CD4-positive, alpha-beta T cell (primary cell): ENCODE data around the gene DYRK1B. TPM values are rescaled to one million over a fixed set of nuclear protein-coding genes. Genes with fewer than 3 reads are reported as not detected.
"Not testable (repeated sequence)": the region's sequence is repeated elsewhere in the genome, so short reads cannot be mapped to it uniquely, and the experiment has no call there.

Experiments used
- ATAC-seq: fragments of 200-7000 bp; cut with Tn5 transposase; one replicate; pipeline ENCODE4 v1.10.0; 2022; ENCODE audit warnings: mild to moderate bottlenecking; ENCODE audit not compliant: poor library complexity
- CTCF ChIA-PET: fragments of 350-600 bp; sonication (Branson Sonifier 250); formaldehyde crosslinking; loops from one replicate; lab custom pipeline; 2021; ENCODE audit warnings: antibody characterized with exemption, inconsistent platforms; lab: Charles Lee
- POLR2A ChIA-PET: fragments of 350-600 bp; sonication (Branson Sonifier 250); formaldehyde crosslinking; loops from one replicate; lab custom pipeline; 2021; ENCODE audit warnings: antibody characterized with exemption, inconsistent platforms; lab: Charles Lee
- DNase-seq, 14 experiments: peaks; one replicate each; pipeline ENCODE4 v3.0.0-alpha.2; 2013 to 2020; ENCODE audit warnings: mixed read lengths in 2 of 14
- H3K27ac ChIP-seq, 2 donors: one replicate each; pipeline versions ENCODE4 v1.5.1 to v1.7.0; 2013; ENCODE audit warnings: low read length in 2 of 2, low read depth in 1 of 2, mild to moderate bottlenecking in 1 of 2
- H3K27me3 ChIP-seq, 2 experiments: 1 replicate in 1 of 2; 2 replicates in 1 of 2; pipeline versions ENCODE4 v1.6.1 to v1.7.0; 2013; ENCODE audit warnings: low read length in 2 of 2, control low read depth in 1 of 2, mild to moderate bottlenecking in 1 of 2, moderate library complexity in 1 of 2; ENCODE audit not compliant: insufficient read depth in 2 of 2, control insufficient read depth in 1 of 2
- H3K36me3 ChIP-seq: one replicate; pipeline ENCODE4 v1.6.1; 2013; ENCODE audit warnings: low read length, control low read depth; ENCODE audit not compliant: insufficient read depth
- H3K4me1 ChIP-seq: one replicate; pipeline ENCODE4 v1.6.1; 2013; ENCODE audit warnings: low read length, control low read depth; ENCODE audit not compliant: insufficient read depth
- H3K4me3 ChIP-seq: one replicate; pipeline ENCODE4 v1.5.1; 2013; ENCODE audit warnings: mild to moderate bottlenecking, low read length, moderate library complexity
- H3K9me3 ChIP-seq, 2 experiments: 1 replicate in 1 of 2; 2 replicates in 1 of 2; pipeline versions ENCODE4 v1.6.1 to v1.7.0; 2013; ENCODE audit warnings: low read length in 2 of 2, mild to moderate bottlenecking in 2 of 2, control low read depth in 1 of 2, moderate library complexity in 1 of 2; ENCODE audit not compliant: control insufficient read depth in 1 of 2, insufficient read depth in 1 of 2
- H3K27ac Mint-ChIP-seq: one replicate; pipeline ENCODE4 v1.8.0; 2020; ENCODE audit warnings: mixed read lengths
- H3K27me3 Mint-ChIP-seq: one replicate; pipeline ENCODE4 v1.8.0; 2021; ENCODE audit warnings: mixed read lengths
- H3K36me3 Mint-ChIP-seq: one replicate; pipeline ENCODE4 v1.8.0; 2021; ENCODE audit warnings: low read depth, mixed read lengths
- H3K4me1 Mint-ChIP-seq: one replicate; pipeline ENCODE4 v1.8.0; 2021; ENCODE audit warnings: low read depth, mixed read lengths
- H3K4me3 Mint-ChIP-seq: one replicate; pipeline ENCODE4 v1.8.0; 2020; ENCODE audit warnings: mild to moderate bottlenecking, mixed read lengths
- H3K9me3 Mint-ChIP-seq: one replicate; pipeline ENCODE4 v1.8.0; 2020; ENCODE audit warnings: mixed read lengths
- intact Hi-C, 2 experiments: fragments of 100-400 bp; cut with DNase I in 1 of 2; cut with micrococcal nuclease in 1 of 2; formaldehyde crosslinking; loops; one replicate each; pipeline versions ENCODE4 v1.15.1 to v1.9.0; 2023 to 2025; cut with DNase I, micrococcal nuclease
- total RNA-seq, 174 experiments: library from RNA in 2 of 174; stranded (reverse) in 2 of 174; gene quantifications; one replicate each; pipeline ENCODE4 v1.2.3 and lab custom pipeline; 2021 to 2026
- TF ChIP-seq, protein P1 (sequence below): fragments of 200-600 bp; IDR thresholded peaks from one replicate; pipeline ENCODE4 v1.8.0; 2022; ENCODE audit warnings: antibody characterized with exemption, mild to moderate bottlenecking

Gene DYRK1B
- total RNA-seq, 2 experiments from 2014 or later: 18.9 to 19.4 TPM

DNA sequence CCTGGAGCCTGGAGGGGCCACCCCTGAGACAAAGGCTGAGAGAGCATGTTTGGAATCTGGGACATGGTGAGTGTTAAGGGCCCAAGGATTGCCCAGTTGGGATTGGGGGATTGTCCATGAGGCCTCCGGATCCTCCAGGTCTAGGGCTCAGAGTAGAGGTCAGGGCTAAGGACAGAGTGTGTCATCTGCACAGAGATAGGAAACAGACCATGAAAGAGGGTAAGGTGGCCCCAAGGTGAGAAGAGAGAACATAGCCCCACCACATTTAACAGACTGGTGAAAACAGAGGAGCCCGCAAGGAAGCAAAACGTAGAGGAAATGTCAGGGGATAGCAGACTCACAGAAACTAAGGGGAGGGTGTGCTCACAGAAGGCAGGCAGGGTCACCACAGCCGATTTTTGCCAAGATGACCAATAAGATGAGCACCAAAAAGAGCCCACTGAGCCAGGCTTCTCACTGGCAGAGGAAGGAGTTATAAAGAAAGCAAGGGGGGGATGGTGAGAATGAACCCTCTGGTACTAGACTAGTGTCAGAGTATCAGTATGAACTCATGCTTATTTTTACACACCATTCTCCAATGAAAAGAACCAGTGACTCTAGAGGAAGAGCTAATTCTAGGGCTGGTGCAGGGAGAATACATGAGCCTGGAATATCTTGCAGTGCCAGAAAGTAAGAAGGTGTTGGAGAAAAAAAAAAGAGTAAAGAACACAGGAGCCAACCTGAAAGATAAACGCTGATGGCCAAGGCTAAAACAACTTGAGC, 17.5 kb downstream of the DYRK1B start:
- Histone ChIP-seq H3K27me3 (no peaks in the 10 kb centered on the region), H3K4me1 (peaks cover 2% of the 10 kb centered on the region), H3K27ac (no peak overlapping the region), H3K9me3 (no peaks in the 10 kb centered on the region), H3K4me3 (no peak overlapping the region), H3K36me3 (peaks cover 8% of the 10 kb centered on the region)
- POLR2A ChIA-PET: no interaction called here
- DNase-seq (no peak), ATAC-seq (no peak)
- Mint-ChIP-seq H3K4me1 (peaks cover 5% of the 10 kb centered on the region), H3K27me3 (no peaks in the 10 kb centered on the region), H3K9me3 (no peaks in the 10 kb centered on the region), H3K27ac (no peak overlapping the region), H3K36me3 (peaks cover 19% of the 10 kb centered on the region), H3K4me3 (no peak overlapping the region)
- CTCF ChIA-PET: no interaction called here
- intact Hi-C loops: no loop called here
- TF ChIP-seq, protein P1, sequence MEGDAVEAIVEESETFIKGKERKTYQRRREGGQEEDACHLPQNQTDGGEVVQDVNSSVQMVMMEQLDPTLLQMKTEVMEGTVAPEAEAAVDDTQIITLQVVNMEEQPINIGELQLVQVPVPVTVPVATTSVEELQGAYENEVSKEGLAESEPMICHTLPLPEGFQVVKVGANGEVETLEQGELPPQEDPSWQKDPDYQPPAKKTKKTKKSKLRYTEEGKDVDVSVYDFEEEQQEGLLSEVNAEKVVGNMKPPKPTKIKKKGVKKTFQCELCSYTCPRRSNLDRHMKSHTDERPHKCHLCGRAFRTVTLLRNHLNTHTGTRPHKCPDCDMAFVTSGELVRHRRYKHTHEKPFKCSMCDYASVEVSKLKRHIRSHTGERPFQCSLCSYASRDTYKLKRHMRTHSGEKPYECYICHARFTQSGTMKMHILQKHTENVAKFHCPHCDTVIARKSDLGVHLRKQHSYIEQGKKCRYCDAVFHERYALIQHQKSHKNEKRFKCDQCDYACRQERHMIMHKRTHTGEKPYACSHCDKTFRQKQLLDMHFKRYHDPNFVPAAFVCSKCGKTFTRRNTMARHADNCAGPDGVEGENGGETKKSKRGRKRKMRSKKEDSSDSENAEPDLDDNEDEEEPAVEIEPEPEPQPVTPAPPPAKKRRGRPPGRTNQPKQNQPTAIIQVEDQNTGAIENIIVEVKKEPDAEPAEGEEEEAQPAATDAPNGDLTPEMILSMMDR: no peak

DNA sequence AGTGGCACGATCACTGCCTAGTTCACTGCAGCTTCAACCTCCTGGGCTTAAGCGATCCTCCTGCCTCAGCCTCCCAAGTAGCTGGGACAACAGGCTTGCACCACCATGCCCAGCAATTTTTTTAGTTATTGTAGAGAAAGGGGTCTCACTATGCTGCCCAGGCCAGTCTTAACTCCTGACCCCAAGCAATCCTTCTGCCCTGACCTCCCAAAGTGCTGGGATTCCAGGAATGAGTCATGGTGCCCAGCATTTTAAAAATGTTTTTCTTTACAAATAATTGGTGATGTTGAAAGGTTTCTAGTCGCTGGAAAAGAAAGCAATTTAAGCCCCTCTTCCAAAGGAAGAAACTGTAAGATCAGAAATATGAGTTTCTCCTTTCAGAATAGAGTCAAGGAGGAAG, 19.4 kb downstream of the DYRK1B start:
- CTCF ChIA-PET: no interaction called here
- ATAC-seq (no peak), DNase-seq (no peak)
- no peaks in the 10 kb centered on the region for H3K27me3 ChIP-seq
- H3K36me3 Mint-ChIP-seq: peaks cover 19% of the 10 kb centered on the region
- no peak overlapping the region for H3K27ac Mint-ChIP-seq
- intact Hi-C loops: no loop called here
- peaks cover 8% of the 10 kb centered on the region for H3K36me3 ChIP-seq
- TF ChIP-seq, protein P1: no peak
- H3K9me3 Mint-ChIP-seq: no peaks in the 10 kb centered on the region
- no peak overlapping the region for H3K4me3 ChIP-seq
- POLR2A ChIA-PET: interaction anchor here (0.6 kb wide), 1 partner anchor 276 kb away, joined by 3 read pairs; the partner anchor contains the start of gene ZNF780A
- H3K9me3 ChIP-seq: no peaks in the 10 kb centered on the region
- H3K4me3 Mint-ChIP-seq: no peak overlapping the region
- H3K27ac ChIP-seq: no peak overlapping the region
- H3K4me1 Mint-ChIP-seq: peaks cover 5% of the 10 kb centered on the region
- H3K27me3 Mint-ChIP-seq: no peaks in the 10 kb centered on the region
- H3K4me1 ChIP-seq: peaks cover 2% of the 10 kb centered on the region

DNA sequence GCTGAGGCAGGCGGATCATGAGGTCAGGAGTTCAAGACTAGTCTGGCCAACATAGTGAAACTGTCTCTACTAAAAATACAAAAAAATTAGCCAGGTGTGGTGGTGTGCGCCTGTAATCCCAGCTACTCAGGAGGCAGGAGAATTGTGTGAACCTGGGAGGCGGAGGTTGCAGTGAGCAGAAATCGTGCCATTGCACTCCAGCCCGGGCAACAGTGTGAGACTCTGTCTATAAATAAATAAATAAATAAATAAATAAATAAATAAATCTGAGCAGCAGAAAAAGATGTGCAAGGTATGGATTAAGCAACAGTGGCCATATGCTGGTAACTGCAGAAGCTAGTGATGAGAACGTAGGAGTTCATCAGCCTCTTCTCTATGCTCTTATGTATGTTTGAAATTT, 19.9 kb downstream of the DYRK1B start:
- H3K4me1 ChIP-seq, H3K9me3 Mint-ChIP-seq, POLR2A ChIA-PET, H3K27me3 ChIP-seq, intact Hi-C loops, H3K9me3 ChIP-seq, H3K4me1 Mint-ChIP-seq, ATAC-seq, H3K27ac ChIP-seq, DNase-seq, H3K4me3 ChIP-seq, H3K27me3 Mint-ChIP-seq, CTCF ChIA-PET, H3K4me3 Mint-ChIP-seq, H3K36me3 ChIP-seq, H3K27ac Mint-ChIP-seq: not testable (repeated sequence)
- peaks cover 19% of the 10 kb centered on the region for H3K36me3 Mint-ChIP-seq
